Measurements from ENCODE around the gene KLK14.

GRCh38 chr19:51097796-51098195 lies 15.1 kb upstream of the KLK14 start:
- TF ChIP-seq CTCF (IDR thresholded peaks at IDR 0.05 in 4 of 5, conservative IDR thresholded peaks at IDR 0.05 in 1 of 5) (no peak), POLR2A (IDR thresholded peaks at IDR 0.05) (no peak)
